ENCODE data around the gene YAE1. TPM values are rescaled to one million over a fixed set of nuclear protein-coding genes. Genes with fewer than 3 reads are reported as not detected.

Gene YAE1
- total and polyA plus RNA-seq, 2 of the 13 experiments (the other 11 are each of a cell fraction or from before 2014, with no cell fraction given): 18.7 to 28.3 TPM

GRCh38 chr7:39566023-39566921 lies at the start of gene YAE1 (continued):
- peak; percentile 83; the same call in 1 of the 2 replicates for TF ChIP-seq CREB3 (CRISPR knock-in tag; IDR thresholded peaks at IDR 0.05)
- no peak for TF ChIP-seq PRDM15 (CRISPR knock-in tag; IDR thresholded peaks at IDR 0.05)
- TF ChIP-seq THAP7 (CRISPR knock-in tag; IDR thresholded peaks at IDR 0.05): peak; percentile 26; the same call in 1 of the 2 replicates
- no peak for TF ChIP-seq CHD2 (IDR thresholded peaks at IDR 0.05; ENCODE audit: low read depth, low read length)
- TF ChIP-seq KLF12 (CRISPR knock-in tag; IDR thresholded peaks at IDR 0.05; ENCODE audit: borderline replicate concordance): peak; percentile 71
- TF ChIP-seq MAF1 (CRISPR knock-in tag; IDR thresholded peaks at IDR 0.05; ENCODE audit: borderline replicate concordance): peak; percentile 69; the same call in 1 of the 2 replicates
- no peak for TF ChIP-seq CEBPB (IDR thresholded peaks at IDR 0.05; ENCODE audit: borderline replicate concordance, low read depth, low read length)
- TF ChIP-seq ZNF747 (CRISPR knock-in tag; IDR thresholded peaks at IDR 0.05; ENCODE audit: borderline replicate concordance): no peak
- TF ChIP-seq FOXO1 (CRISPR knock-in tag; IDR thresholded peaks at IDR 0.05): 0 out of 2 replicates have a peak, but pooled peaks have one; percentile 9
- no peak for TF ChIP-seq HDAC6 (IDR thresholded peaks at IDR 0.05; ENCODE audit: low read depth, low read length)
- peak; percentile 42; the same call in 1 of the 2 replicates for TF ChIP-seq ZNF550 (CRISPR knock-in tag; IDR thresholded peaks at IDR 0.05; ENCODE audit: borderline replicate concordance)
- TF ChIP-seq KDM2A (CRISPR knock-in tag; IDR thresholded peaks at IDR 0.05; ENCODE audit: borderline replicate concordance, low read depth): peak; percentile 86; the same call in 1 of the 2 replicates
- TF ChIP-seq IRF2 (CRISPR knock-in tag; IDR thresholded peaks at IDR 0.05): peak; percentile 85
- no peak for TF ChIP-seq DBP (CRISPR knock-in tag; IDR thresholded peaks at IDR 0.05; ENCODE audit: not compliant biosample characterization)
- TF ChIP-seq SETDB1 (CRISPR knock-in tag; IDR thresholded peaks at IDR 0.05; ENCODE audit: borderline replicate concordance): no peak
- no peak for TF ChIP-seq TFE3 (CRISPR knock-in tag; IDR thresholded peaks at IDR 0.05)
- TF ChIP-seq NCOR1 (IDR thresholded peaks at IDR 0.05; ENCODE audit: borderline replicate concordance, low read length): no peak
- peak; percentile 76; the same call in 1 of the 2 replicates for TF ChIP-seq ZNF749 (CRISPR knock-in tag; IDR thresholded peaks at IDR 0.05; ENCODE audit: borderline replicate concordance)

Data from HepG2 (cell line).